Medulla oblongata (tissue), 1 donor: Measurements from ENCODE around the gene TTLL3.
"Not testable (repeated sequence)": the region's sequence is repeated elsewhere in the genome, so short reads cannot be mapped to it uniquely, and the experiment has no call there.

Experiments used
- DNase-seq: peaks from one replicate; pipeline ENCODE4 v3.0.0-alpha.2; 2015; ENCODE audit errors: extremely low spot score

The TTLL3 gene

DNA sequence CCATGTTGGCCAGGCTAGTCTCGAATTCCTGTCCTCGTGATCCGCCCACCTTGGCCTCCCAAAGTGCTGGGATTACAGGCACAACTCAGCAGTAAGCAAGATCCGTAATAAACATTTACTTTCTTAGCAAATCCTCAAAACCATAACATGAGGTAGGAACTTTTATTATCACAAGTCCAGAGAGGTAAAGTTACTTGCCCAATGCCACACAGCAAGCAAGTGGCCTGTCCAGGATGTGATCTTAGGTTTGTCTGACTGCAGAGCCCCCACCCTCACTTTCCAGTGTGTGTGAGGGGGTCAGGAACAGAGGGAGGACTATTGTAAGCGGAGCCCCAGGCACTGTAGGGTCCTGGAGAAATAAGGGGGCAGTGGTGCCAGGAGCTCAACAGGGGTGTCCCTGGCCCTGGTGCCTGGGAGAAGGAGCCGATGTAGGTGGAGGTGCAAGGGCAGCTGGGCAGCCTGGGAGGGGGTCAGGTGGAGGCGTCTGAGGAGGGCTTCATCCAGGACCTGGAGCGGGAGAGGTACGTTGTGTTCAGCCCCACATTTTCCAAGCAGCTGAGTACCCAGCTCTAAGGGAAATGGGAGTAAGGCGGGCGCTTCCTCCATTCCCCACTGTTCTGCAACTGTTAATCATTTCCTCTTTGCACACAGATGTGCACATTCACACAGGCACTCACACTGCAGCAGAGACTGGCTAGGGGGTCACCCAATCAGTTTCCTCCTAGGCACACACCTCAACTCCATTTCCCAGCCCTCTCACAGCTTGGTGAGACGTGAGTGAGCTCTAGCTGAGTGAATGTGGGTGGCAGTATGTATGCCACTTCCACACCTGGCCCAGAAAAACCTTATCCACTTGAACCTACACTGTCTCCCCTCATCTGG, 27.9 kb downstream of the TTLL3 start:
- no peak for DNase-seq

- no peak for DNase-seq
Measured at GRCh38 chr3:9838856-9839255, 28.8 kb downstream of the TTLL3 start.

GRCh38 chr3:9841015-9841414, 31.0 kb downstream of the TTLL3 start:
- DNase-seq = no peak

- DNase-seq = peak; percentile 99
Measured at GRCh38 chr3:9843715-9844438, 33.8 kb downstream of the TTLL3 start, which contains the start of gene RPUSD3. Gene RPUSD3 (minus strand): TSS chr3:9844008. CDS start chr3:9843990, 18 bp downstream.

DNA sequence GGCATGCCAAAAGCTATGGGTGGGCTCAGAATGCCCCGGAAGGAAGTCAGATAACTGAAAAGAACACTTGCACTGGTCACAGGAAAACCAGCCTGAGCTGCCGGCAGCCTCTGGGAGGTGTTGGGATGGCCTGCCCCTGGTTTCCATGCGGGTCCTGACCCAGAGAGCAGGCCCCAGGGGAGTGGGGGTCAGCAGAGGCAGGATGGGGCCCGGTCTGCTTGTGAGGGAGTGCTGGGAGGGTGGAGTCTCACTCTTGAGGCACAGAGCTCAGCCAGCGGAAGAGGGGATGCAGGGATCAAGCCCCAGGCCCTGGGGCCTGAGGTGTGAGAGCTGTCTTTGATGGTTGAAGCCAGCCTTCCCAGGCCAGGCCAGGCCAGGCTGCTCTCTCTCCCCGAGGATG, 36.2 kb downstream of the TTLL3 start:
- no peak for DNase-seq

GRCh38 chr3:9846931-9847488, 36.9 kb downstream of the TTLL3 start:
- DNase-seq = no peak

DNA sequence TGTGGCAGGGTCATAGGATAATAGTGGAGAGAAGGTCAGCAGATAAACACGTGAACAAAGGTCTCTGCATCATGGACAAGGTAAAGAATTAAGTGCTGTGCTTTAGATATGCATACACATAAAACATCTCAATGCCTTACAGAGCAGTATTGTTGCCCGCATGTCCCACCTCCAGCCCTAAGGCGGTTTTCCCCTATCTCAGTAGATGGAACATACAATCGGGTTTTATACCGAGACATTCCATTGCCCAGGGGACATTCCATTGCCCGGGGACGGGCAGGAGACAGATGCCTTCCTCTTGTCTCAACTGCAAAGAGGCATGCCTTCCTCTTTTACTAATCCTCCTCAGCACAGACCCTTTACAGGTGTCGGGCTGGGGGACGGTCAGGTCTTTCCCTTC, 37.8 kb downstream of the TTLL3 start:
- not testable (repeated sequence) for DNase-seq

GRCh38 chr3:9848860-9849259, 38.8 kb downstream of the TTLL3 start:
- DNase-seq = peak; percentile 38

GRCh38 chr3:9851383-9851782, 41.3 kb downstream of the TTLL3 start:
- DNase-seq = peak; percentile 56

DNA sequence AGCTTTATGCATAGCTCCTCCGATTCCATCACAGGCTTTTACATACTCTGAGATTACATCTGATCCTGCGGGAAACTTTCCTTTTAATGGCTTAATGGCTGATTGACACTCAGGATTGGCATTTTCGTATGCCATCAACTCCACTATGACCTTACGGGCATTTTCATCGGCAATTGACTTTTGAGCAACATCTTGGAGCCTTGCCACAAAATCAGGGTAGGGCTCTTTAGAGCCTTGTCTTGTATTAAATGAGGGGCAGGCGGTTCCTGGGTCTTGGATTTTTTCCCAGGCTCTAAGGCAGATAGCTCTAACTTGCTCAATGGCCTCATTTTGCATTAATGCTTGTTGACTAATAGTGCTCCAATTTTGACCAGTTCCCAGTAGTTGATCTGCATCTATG, 41.9 kb downstream of the TTLL3 start:
- DNase-seq = not testable (repeated sequence)

- no peak for DNase-seq
Measured at GRCh38 chr3:9852528-9852927, 42.5 kb downstream of the TTLL3 start.

- not testable (repeated sequence) for DNase-seq
Measured at GRCh38 chr3:9854291-9854940, 44.4 kb downstream of the TTLL3 start.

- DNase-seq = no peak
Measured at GRCh38 chr3:9855594-9855993, 45.5 kb downstream of the TTLL3 start.

- DNase-seq = no peak
Measured at GRCh38 chr3:9859530-9860025, 49.5 kb downstream of the TTLL3 start.

DNA sequence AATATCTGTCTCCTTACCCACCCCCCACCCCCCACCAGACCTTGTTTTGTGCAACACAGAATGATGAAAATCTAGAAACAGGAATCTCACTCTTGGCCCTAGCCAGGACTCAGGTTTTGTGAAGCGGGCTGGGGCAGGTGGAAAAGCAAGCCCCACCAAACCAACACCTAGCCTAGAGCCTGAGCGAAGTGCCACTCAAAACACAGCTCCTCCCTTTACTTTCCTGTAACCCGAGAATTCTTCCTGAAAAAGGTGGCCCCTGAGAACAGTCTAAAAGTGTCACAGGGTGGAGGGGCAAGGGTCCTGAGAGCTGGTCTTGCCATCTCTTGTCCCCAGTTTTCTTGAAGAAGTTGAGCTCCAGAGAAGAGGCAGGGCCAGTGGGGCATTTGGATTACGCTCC, 51.1 kb downstream of the TTLL3 start:
- DNase-seq = no peak

DNA sequence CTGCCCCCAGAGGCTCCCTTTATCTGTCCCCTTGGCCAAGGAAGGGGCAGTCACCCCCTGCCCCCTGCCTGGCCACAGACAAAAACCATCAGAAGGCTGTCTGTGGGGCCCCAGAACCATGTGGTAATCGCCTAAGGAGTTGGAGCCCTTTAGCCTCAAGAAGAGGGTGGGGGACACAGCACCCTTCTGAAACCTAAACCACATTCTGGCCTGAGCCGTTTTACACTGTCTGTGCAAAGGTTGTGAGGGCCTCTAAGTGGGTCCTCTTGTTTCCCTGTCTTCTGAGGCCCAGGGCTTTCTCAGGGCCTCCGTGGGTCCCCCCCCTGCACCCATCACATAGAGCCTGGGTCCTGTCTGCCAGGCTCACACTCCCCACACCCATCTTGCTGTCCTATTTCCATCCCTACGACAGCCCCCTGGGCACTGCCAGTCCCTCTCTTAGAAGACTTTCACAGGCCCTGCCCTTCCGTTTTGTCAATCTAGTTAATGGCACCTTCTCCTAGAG, 51.6 kb downstream of the TTLL3 start:
- no peak for DNase-seq

- no peak for DNase-seq
Measured at GRCh38 chr3:9862391-9863057, 52.5 kb downstream of the TTLL3 start.

GRCh38 chr3:9863058-9863772, 53.2 kb downstream of the TTLL3 start:
- DNase-seq = no peak

DNA sequence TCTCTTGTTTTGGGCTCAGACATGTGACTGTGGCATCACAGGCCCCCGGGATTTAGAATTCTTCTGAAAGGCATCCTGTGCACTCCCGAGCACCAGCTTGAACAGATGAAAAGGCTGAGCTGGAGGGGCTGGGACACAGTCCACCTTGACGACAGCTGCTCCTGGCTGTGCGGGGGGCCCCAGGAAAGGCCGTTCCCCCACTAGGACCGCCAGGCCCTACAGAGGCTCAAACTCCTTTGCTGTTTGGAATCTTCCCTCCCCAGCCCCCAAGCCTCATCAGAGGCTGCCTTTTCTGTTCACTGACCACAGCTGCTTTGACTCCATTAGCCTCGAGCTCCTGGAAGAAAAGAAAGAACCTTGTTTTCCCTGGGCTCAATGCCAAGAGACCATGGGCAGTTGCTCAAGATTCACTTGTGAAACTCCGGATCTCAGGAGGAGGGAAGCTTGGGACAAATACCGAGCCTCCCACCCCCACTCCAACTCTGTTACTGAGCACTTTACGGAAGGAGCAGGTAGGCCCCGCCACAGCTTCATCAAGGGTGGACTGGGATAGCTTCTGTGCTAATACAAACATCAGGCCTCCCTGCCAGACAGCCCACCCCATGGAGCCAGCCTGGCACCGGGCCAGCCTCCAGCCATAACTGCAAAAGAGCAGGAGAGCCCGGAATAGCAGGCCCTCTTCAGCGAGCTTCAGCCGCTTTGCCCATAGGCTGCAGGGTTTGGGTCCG, 54.3 kb downstream of the TTLL3 start:
- peak; percentile 88 for DNase-seq
